Neural crest cell (in vitro differentiated cells): Measurements from ENCODE around the gene WWOX. TPM values are rescaled to one million over a fixed set of nuclear protein-coding genes. Genes with fewer than 3 reads are reported as not detected.

ENCODE experiments used
- DNase-seq: peaks from one replicate; pipeline ENCODE4 v3.0.0; 2021; ENCODE audit warnings: low read depth, mixed read lengths, low spot score
- H3K27ac Mint-ChIP-seq: one replicate; pipeline ENCODE4 v1.8.0; 2021; ENCODE audit warnings: mild to moderate bottlenecking, mixed read lengths; ENCODE audit not compliant: unreplicated experiment
- H3K27me3 Mint-ChIP-seq: 2 replicates; pipeline ENCODE4 v1.8.0; 2021; ENCODE audit warnings: low read depth, mild to moderate bottlenecking, mixed read lengths
- H3K36me3 Mint-ChIP-seq: 2 replicates; pipeline ENCODE4 v1.8.0; 2021; ENCODE audit warnings: low read depth, mild to moderate bottlenecking, mixed read lengths
- H3K4me1 Mint-ChIP-seq: 2 replicates; pipeline ENCODE4 v1.8.0; 2021; ENCODE audit warnings: mixed read lengths
- H3K4me3 Mint-ChIP-seq: one replicate; pipeline ENCODE4 v1.8.0; 2021; ENCODE audit warnings: mild to moderate bottlenecking, mixed read lengths
- H3K9me3 Mint-ChIP-seq: 2 replicates; pipeline ENCODE4 v1.8.0; 2021; ENCODE audit warnings: mixed read lengths
- CTCF ChIP-seq: fragments of 200-600 bp; sonication (generic); conservative IDR thresholded peaks from 2 replicates; pipeline ENCODE4 v1.5.0; 2021; ENCODE audit warnings: antibody characterized with exemption, mild to moderate bottlenecking
- total RNA-seq: library from RNA; stranded (reverse); gene quantifications from 2 replicates; pipeline ENCODE4 v1.2.1, GENCODE V29; 2021

WWOX gene
- total RNA-seq, 1 donor from 2014 or later = 30.5 TPM

- H3K9me3 Mint-ChIP-seq = peaks cover 3% of the 10 kb centered on the region
- no peaks in the 10 kb centered on the region for H3K27me3 Mint-ChIP-seq
- no peak overlapping the region for H3K4me3 Mint-ChIP-seq
- peaks cover 34% of the 10 kb centered on the region for H3K4me1 Mint-ChIP-seq
- no peak for DNase-seq
- TF ChIP-seq CTCF = no peak
- no peak overlapping the region for H3K27ac Mint-ChIP-seq
- H3K36me3 Mint-ChIP-seq = no peaks in the 10 kb centered on the region
Measured at GRCh38 chr16:78812582-78812981, 713.1 kb downstream of the WWOX start.

DNA sequence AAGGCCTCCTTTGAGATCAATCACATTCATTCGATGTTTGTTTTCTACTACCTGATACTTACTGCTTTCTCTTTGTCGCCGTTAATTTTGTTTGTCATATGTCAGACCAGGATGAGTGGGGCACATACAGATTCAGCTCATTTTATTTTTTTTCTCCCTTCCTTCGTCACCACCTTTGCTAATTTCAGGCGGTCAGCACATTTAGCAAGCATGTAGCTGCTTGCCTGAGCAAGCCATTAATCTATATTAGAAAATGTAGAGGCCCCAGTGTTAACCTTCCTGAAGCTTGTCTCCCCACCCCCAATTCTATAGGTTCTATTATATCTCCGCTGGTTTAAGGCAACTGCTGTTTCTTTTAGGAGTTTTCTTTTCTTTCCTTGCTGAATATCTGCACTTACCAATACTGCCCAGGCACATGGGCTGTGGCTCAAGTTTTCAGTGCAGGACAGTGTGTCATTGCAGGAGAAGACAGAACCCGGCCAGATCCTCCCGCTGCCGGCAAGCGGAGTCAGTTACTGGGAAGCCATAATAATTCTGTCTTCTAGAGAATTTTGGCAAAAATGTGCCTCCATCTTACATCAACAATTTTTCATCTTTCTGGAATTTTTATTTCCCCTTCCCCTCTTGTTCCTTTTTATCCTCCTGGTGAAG, 714.3 kb downstream of the WWOX start:
- peaks cover 34% of the 10 kb centered on the region for H3K4me1 Mint-ChIP-seq
- TF ChIP-seq CTCF = no peak
- no peaks in the 10 kb centered on the region for H3K36me3 Mint-ChIP-seq
- peak overlapping the region; percentile 84 for H3K27ac Mint-ChIP-seq
- H3K27me3 Mint-ChIP-seq = no peaks in the 10 kb centered on the region
- no peaks in the 10 kb centered on the region for H3K9me3 Mint-ChIP-seq
- no peak overlapping the region for H3K4me3 Mint-ChIP-seq
- no peak for DNase-seq

GRCh38 chr16:78815713-78816112, 716.3 kb downstream of the WWOX start:
- TF ChIP-seq CTCF = no peak
- Mint-ChIP-seq H3K4me1 (peaks cover 20% of the 10 kb centered on the region), H3K9me3 (peaks cover 4% of the 10 kb centered on the region), H3K27ac (peak overlapping the region; percentile 23), H3K4me3 (no peak overlapping the region), H3K27me3 (no peaks in the 10 kb centered on the region), H3K36me3 (no peaks in the 10 kb centered on the region)
- no peak for DNase-seq

- Mint-ChIP-seq H3K36me3 (no peaks in the 10 kb centered on the region), H3K27me3 (no peaks in the 10 kb centered on the region), H3K4me1 (peaks cover 20% of the 10 kb centered on the region), H3K9me3 (peaks cover 7% of the 10 kb centered on the region), H3K27ac (no peak overlapping the region), H3K4me3 (no peak overlapping the region)
- TF ChIP-seq CTCF = no peak
- no peak for DNase-seq
Measured at GRCh38 chr16:78816499-78817195, 717.2 kb downstream of the WWOX start.

- Mint-ChIP-seq H3K27ac (no peak overlapping the region), H3K27me3 (no peaks in the 10 kb centered on the region), H3K4me1 (peaks cover 20% of the 10 kb centered on the region), H3K36me3 (no peaks in the 10 kb centered on the region), H3K4me3 (no peak overlapping the region), H3K9me3 (peaks cover 7% of the 10 kb centered on the region)
- no peak for DNase-seq
- no peak for TF ChIP-seq CTCF
Measured at GRCh38 chr16:78817200-78817739, 717.8 kb downstream of the WWOX start.
